Measurements from ENCODE around the gene CTSW.
"Not testable (repeated sequence)": the region's sequence is repeated elsewhere in the genome, so short reads cannot be mapped to it uniquely, and the experiment has no call there.

Gene CTSW

GRCh38 chr11:65886826-65887722 lies 7.4 kb downstream of the CTSW start:
- no peak for DNase-seq

- DNase-seq, result no peak
These were observed 8.1 kb downstream of the CTSW start for GRCh38 chr11:65887723-65888162.

GRCh38 chr11:65888163-65888814 lies 8.7 kb downstream of the CTSW start, which contains the start of gene FIBP:
FIBP (minus strand) TSS chr11:65888471; CDS start chr11:65888418, 53 bp downstream.
- DNase-seq, result peak; percentile 95

- peak; percentile 98 for DNase-seq
These were observed 10.9 kb downstream of the CTSW start, which contains the start of gene CCDC85B for GRCh38 chr11:65890324-65891218. CCDC85B (plus strand) TSS chr11:65890673; CDS start chr11:65890784, 111 bp downstream.

GRCh38 chr11:65891219-65892136 lies 11.8 kb downstream of the CTSW start:
- no peak for DNase-seq

- not testable (repeated sequence) for DNase-seq
These were observed 12.5 kb downstream of the CTSW start for GRCh38 chr11:65892137-65892540.

GRCh38 chr11:65892661-65893317 lies 13.2 kb downstream of the CTSW start:
- no peak for DNase-seq

GRCh38 chr11:65894034-65894591 lies 14.5 kb downstream of the CTSW start:
- no peak for DNase-seq

GRCh38 chr11:65895482-65895981 lies 15.9 kb downstream of the CTSW start:
- DNase-seq, result no peak

GRCh38 chr11:65896034-65896999 lies 16.7 kb downstream of the CTSW start:
- no peak for DNase-seq

GRCh38 chr11:65897020-65897471 lies 17.4 kb downstream of the CTSW start:
- DNase-seq, result no peak

GRCh38 chr11:65898656-65899355 lies 19.2 kb downstream of the CTSW start:
- DNase-seq, result no peak

GRCh38 chr11:65899356-65900124 lies 19.9 kb downstream of the CTSW start:
- DNase-seq, result peak; percentile 52

GRCh38 chr11:65900125-65900898 lies 20.7 kb downstream of the CTSW start, which contains the start of gene FOSL1:
FOSL1 (minus strand) TSS chr11:65900388; CDS start chr11:65900339, 49 bp downstream.
- DNase-seq, result peak; percentile 93

GRCh38 chr11:65900899-65901180 lies 21.2 kb downstream of the CTSW start:
- no peak for DNase-seq

GRCh38 chr11:65903068-65903481 lies 23.4 kb downstream of the CTSW start:
- DNase-seq, result no peak

GRCh38 chr11:65903715-65904114 lies 24.1 kb downstream of the CTSW start:
- DNase-seq, result no peak

Measured in T-helper 9 cell (primary cell).